NCI-H146 treated with DMSO at 0.1 percent for 48 hours (cell line): ENCODE measurements around the gene PRICKLE2.

Source experiments
- DNase-seq: peaks from one replicate; lab custom pipeline; 2025; ENCODE audit not compliant: unreplicated experiment; lab: John Stamatoyannopoulos, UW

The PRICKLE2 gene

DNA sequence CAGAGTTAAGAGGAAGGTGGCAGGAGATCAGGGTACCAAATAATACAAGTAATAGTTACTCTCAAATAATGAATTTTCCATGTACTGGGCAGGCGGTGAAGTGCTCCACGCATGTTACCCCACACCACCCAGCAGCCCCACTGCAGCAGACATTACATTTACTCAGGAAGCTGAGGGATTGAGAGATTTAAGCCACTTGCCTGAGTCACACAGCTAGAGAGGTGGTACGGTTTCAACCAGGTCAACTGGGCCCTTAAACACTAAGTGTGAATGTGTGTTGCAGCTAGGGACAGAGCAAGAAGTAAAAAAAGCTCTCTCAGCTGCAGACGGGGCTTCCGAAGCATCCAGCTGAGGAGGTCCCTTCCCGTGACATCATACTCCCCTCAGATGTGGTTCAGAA is 91.3 kb downstream of the PRICKLE2 start:
- DNase-seq, result no peak

DNA sequence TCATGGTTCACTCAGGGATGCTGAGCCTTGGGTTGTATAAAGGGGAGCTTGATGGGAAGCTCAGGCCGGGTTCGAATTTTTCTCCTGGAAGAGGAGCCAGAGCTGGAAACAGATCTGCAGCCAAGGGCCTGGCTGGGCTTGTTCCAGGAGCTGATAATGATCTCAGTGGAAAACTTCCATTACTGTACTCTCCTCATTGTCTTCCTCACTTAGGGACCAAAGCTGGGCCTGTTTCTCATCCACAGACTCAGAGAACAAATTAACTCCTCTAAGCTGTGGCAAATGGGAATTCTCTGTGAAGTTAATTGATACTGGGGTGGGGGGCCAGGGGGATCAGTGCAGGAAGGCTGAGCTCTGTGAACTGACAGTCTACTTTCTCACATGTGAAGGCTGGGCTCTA is 92.0 kb downstream of the PRICKLE2 start:
- DNase-seq, result no peak

DNA sequence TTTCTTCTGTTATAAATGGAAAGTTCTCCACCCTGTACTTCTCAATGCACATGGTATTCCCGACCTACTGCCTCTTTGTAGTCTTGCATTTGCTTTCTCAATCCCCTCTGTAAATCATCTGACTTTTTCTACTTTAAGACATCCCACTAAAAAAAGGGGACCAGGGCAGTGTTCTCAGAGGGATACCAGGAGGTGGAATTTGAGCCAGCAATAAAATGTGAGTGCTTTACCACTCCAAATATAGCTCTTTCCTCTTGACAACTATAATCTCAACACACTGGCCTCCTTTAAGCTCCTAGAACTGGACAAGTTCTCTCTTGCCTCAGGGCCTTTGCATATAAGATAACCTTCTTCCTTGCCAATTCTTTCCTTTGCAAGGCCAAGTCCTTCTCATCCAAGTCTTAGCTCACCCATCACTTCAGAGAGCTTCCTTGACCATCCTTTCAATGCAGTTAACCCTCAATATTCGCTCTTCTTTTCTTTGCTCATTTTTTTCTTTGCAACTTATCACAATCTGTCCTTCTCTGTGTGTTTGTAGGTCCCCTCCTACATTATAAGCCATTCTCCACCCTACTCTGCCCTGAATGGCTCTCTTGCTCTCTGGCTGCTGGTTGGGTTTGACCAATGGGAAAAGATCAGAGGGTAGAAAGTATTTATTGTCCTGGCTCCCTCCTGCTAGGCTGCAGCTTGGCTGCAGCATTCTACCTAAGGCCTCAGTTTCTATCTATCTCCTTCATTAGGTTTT is 93.4 kb downstream of the PRICKLE2 start:
- DNase-seq, result no peak

DNA sequence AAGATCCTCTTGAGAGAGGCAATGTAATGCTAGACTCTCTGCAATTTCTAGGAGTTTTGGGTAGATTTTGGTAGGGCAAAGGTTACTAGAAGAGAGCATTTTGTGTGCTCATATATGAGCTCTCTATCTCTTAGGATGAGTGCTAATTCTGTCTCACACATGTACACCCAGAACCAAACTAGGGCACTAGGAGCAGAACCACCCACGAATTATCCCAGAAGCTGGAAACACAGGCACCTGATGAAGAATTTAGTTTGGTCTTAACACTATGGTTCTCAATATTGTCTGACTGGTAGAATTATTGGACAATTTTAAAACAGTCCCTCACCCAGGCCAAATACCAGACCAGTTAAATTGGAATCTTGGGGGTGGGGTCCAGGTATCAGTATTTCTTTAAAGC is 94.8 kb downstream of the PRICKLE2 start:
- DNase-seq, result no peak

DNA sequence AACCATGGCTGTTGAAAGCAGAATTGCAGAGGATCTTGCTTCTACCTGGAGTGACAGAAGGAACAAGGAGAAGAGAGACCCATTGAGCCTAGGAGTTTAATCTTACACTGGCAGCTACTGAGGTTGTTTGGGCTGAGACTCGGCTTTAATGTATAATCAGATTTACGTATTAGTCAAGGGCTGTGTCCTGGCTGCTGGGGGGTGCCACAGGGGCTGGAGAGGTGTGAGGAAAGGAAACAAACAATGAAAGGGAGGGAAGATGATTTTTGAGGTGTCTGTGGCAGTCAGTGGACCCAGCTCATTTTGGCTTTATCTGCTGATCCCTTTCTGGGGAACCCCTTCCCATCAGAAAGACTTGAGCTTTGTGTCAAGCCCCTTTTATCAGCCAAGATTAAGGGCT is 95.7 kb downstream of the PRICKLE2 start:
- DNase-seq, result no peak

DNA sequence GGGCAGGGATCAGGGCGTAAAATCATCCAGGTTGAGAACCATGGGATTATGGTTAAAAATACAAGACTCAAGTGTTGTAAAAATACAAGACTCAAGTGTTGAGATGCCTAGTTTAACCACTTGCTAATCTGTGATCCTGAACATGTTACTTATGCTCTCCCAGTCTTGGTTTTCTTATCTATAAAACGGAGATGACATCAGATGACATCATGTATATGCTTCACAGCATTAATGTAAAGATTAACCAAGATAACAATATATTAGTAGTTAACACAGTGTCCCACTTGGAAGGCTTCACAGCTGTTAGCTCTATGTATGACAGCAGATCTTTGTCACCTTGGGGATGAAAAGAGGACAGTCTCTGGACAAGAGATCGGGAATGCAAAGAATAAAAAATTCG is 96.2 kb downstream of the PRICKLE2 start:
- no peak for DNase-seq

DNA sequence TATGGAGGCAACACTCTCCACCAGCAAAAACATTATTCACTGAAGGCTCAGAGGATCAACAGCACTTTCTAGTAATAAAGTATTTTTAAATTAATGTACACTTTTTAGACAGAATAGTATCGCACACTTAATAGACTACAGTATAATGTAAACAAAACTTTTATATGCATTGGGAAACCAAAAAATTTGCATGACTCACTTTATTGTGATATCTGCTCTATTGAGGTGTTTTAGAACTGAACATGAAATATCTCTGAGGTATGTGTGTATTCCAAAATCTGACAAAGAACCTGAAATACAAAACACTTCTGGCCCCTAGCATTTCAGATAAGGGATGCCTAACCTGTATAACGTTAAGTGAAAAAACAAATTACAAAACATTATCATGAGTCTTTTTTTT is 99.7 kb downstream of the PRICKLE2 start:
- DNase-seq, result no peak

DNA sequence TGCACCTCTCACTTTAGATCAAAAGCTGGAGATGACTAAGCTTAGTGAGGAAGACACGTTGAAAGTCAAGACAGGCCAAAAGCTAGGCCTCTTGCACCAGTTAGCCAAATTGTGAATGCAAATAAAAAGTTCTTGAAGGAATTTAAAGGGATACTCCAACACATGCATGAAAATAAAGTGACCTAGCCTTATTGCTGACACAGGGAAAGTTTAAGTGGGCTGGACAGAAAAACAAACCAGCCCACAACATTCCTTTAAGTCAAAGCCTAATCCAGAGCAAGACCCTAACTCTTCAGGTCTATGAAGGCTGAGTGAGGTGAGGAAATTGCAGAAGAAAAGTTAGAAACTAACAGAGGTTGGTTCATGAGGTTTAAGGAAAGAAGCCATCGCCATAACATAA is 101.3 kb downstream of the PRICKLE2 start:
- no peak for DNase-seq

DNA sequence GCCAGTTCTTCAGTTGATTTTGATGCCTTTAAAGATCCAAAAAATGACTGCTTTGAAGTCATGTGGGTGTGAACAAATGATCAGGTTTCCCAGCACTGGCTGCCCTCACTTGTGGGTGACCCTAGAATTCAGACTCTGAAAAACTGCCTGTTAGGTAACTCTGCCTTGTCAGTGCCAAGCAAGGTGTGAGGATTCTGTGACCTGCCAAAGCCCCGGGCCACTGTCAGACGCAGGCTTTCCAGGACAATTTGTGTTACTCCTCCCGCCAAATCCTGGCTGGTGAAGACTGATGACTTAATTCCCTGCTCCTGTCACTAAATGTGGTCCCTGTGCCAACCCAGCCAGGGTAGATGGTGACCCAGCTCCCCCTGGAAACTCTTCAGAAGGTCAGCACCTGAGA is 102.8 kb downstream of the PRICKLE2 start:
- no peak for DNase-seq

DNA sequence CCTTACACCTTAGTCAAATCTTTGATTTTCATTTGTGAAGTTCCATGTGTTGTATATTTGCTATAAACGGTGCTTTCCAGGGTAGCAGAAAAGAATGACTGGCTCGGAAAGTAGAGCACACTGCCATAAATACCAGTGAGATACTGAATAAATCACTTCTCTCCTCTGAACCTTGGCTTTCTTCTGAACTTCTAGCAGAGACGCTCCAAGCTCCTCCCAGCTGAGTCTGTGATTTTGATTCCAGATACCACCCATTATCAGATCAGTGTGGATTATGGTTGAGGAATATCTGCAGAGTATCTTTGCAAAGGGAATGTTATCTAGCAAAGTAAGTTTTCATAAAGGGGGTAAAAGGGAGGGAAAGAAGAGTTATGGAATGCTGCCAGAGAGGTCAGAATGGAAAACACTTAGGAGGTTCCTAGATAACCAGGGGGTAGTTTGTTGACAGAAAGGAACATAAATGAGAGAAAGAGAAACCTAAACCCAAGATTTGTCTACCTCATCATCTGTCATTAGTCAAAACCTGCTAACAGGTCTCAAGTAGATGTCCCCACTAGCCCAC is 103.4 kb downstream of the PRICKLE2 start:
- no peak for DNase-seq

DNA sequence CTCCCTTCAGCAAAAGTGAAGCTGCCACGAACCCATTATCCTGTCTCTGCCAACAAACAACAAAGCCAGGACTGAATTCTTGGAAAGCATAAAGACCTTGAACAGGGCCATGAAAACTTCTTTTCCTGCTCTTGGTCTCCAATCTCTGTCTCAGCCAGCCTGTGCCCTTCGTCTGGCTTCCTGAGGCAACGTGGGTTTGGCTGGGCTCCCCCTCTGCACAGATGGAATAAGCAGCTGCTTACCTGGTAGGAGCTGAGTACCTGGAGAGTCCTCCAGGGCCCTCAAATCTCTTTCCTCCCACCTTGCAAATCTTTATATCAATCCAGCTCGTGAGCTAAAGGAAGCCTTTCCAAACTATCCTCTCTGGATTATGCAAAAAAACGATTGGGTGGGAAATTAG is 104.4 kb downstream of the PRICKLE2 start:
- DNase-seq, result no peak

DNA sequence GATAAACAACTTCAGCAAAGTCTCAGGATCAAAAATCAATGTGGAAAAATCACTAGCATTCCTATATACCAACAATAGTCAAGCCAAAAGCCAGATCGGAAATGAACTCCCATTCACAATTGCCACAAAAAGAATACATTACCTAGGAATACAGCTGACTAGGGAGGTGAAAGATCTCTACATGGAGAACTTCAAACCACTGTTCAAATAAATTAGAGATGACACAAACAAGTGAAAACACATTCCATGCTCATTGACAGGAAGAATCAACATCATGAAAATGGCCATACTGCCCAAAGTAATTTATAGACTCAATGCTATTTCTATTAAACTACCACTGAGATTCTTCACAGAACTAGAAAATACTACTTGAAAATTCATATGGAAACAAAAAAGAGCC is 107.8 kb downstream of the PRICKLE2 start:
- DNase-seq, result no peak

DNA sequence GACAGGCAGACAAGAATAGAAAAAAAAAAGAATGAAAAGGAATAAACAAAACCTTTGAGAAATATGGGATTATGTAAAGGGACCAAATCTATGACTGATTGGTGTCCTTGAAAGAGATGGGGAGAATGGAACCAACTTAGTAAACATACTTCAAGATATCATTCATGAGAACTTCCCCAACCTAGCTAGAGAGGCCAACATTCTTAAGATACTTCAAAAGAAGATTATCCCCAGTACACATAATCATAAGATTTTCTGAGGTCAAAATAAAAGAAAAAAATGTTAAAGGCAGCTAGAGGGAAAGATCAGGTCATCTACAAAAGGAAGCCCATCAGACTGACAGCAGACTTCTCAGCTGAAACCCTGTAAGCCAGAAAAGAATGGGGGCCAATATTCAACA is 110.6 kb downstream of the PRICKLE2 start:
- no peak for DNase-seq

DNA sequence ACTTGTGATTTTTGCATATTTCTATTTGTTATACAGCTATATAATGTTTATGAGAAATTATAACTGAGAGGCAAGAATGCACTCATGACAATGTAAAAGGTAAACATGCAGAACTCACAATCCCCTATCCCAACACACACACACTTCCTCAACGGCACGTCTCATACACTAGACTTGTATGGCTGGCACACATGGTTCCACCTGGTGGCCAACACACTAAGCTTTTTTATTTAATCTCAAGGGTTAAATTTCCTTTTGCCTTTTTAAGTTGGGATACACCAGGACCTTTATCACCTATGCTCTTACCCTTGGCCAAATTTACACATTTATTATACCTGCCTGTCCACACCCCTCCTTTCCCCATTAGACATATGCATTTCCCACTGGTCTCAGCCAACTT is 113.4 kb downstream of the PRICKLE2 start:
- no peak for DNase-seq

DNA sequence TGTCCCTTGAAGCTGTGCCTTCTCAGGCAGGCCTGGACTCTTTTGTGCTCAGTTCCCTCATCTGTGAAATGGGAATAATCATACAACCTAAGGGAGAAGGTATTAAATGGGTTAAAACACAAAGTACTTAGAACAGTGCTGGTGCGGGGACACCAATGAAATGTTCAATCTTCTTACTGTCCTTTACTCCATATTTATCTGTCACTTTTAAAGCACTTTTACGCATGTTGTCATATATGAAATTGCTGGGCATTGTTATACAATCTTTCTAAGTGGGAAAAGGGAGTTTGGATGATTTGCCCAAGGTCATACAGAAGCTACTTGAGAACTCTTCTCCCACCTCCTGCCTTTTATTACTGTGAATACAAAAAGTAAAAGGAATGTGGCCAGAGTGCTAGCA is 114.2 kb downstream of the PRICKLE2 start:
- DNase-seq, result no peak

DNA sequence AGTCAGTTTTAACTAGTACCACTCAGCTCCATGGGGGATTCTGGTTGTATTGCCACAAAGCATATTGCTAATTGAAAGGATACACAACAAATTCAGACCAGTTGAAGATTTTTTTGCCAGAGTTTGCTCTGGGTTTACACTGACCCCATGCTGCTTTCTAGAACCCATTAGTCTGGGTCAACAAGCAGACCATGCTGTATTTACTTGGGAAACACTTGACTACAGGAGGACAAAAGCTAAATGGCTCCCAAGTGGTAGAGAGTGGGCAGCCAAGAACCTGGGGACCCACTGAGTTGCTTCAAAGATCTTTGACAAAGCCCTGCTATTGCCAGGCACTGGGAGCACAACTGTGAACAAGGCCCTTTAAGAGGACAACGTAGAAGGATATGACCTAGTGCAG is 115.2 kb downstream of the PRICKLE2 start:
- DNase-seq, result no peak

DNA sequence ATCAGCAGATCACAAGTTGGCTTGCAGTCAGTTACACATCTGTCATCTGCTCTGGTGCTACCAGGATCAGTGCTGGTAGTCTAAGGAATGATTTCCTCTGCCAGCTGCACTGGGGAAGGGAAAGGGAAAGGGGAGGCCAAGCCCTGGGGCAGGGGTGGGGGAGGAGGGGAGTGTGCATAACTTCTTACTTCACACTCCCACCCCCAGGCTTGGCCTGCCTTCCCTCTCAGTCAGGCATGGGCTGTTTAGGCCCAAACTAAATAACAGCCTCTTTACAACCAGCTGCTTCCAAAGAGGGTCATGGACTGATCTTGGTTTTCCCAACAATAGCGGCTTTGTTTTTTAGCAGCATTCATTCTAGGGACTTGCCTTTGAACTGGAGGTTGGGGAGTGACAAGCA is 115.8 kb downstream of the PRICKLE2 start:
- no peak for DNase-seq

DNA sequence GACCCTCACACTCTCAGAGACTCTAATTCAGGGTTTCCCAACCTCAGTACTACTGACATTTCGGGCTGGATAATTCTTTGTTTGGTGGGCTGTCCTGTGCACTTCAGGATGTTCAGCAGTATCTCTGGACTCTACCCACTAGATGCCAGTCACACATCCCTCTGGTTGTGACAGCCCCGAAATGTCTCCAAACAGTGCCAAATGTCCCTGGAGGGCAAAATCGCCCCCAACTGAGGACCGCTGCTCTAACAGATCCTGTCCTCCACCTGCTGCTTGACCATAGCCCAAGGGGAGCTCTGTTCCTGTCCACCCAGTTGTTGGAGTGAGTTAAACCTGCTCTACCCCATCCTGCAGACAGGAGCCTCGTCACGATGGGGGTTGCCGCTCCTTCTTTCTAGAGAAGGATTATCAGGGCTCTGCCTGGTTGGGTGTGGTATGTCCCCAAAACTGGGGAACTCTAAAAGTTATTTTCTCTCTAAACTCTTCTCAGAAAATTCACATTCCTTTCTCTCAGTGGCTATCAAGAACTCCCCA is 116.4 kb downstream of the PRICKLE2 start:
- DNase-seq, result no peak

DNA sequence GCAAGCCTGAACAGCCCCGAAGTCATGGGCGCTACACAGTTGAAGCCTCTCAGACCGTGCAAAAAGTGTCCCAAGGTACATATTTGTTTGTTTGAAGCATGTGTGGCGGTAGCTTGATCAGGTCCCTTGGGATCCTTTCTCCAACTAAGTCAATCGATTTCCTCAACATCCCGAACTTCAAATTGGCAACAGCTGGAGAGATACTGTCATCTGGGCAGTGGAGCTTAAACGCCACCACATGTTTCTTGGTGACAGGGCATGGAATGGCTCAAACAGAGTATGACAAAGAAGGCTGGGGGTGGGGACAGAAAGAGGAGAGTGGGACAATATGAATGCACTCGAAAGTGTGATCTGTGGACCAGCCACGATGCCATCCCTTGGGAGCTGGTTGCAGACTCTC is 117.0 kb downstream of the PRICKLE2 start:
- DNase-seq, result no peak

DNA sequence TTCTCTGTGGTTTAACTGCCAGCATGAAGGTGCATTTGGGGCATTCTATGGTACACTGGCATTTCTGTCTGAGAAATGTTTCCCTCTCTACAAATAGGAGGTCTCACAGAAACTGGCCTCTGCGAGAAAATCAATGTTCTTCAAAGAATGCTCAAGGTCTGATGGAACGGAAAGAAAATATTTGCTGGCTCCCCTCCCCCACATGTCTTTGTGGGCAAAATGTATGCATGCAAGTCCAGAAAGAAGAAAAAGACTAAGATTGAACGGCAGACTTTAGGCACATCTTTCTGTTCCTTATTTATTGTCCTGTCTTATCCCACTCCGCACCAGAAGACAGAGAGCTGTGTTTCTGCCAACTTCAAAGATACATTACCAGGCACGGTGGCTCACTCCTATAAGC is 118.1 kb downstream of the PRICKLE2 start:
- DNase-seq, result no peak

DNA sequence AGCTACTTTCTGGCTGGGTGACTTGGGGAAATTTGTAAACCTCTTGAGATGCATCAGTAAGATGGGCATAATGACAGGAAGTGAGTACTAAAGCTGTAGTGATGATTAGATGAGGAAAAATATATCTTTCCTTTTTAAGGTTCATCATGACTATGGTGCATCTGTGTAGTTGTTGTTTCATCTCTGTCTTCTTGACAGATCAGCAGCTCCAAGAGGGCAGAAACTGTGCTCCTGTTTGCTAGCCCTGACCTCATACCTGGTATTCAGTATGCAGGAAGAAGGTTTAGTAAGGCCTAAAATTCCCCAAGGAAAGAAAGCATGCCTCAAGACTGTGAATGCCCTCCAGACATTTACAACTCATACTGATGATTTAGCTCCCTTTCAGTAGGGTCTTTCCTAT is 119.5 kb downstream of the PRICKLE2 start:
- no peak for DNase-seq

DNA sequence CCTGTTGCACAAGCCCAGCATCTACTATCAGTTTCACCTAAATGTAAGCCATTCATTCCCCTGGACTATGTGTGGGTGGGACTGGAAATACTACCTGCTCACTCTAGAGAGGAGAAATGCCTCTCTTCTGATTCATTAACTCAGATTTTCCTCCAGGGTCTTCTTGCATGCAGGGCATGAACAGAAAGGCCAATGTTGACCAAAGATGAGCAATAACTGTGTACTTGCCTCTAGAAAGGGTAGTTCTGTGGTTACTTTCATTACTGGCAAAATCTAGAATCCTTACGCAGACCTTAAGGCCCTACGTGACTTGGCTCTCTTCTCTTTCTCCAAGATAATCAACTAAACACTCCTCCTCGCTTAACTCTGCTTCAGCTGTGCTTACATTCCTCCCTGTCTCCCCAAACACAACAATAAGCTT is 120.6 kb downstream of the PRICKLE2 start:
- DNase-seq, result no peak

DNA sequence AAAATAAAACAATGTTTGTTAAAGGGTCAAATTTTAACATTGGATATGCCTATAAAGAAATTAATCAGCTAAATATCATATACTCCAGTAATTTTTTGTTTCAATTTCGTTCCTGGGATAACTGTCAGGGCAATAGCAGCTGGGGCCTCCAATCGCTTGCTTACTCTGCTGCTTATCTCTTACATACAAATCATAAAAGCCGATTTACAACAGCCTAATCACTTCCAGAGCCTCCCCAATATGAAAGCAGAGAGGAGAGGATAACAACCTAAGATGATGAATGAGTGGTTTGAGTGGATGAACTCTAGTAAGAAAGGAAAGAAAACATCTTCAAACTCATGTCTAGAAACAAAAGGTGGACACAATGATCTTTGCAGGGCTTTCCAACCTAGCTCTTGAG is 121.3 kb downstream of the PRICKLE2 start:
- no peak for DNase-seq
